MM.1S (cell line): ENCODE data around the gene CFAP90.

ENCODE experiments used
- DNase-seq: peaks from one replicate; pipeline ENCODE4 v3.0.0-alpha.2; 2015
- H2AFZ ChIP-seq: fragments of 300-600 bp; sonication (generic); 2 replicates; pipeline ENCODE4 v1.6.0; 2016; ENCODE audit warnings: antibody characterized with exemption, low read length
- H3F3A ChIP-seq: fragments of 300-600 bp; sonication (generic); 2 replicates; pipeline ENCODE4 v1.6.1; 2016; ENCODE audit warnings: mild to moderate bottlenecking, antibody characterized with exemption, low read length, moderate library complexity, mixed read lengths; ENCODE audit not compliant: insufficient read depth
- H3K27ac ChIP-seq: fragments of 300-600 bp; sonication (generic); 2 replicates; pipeline ENCODE4 v1.5.1; 2016; ENCODE audit warnings: mild to moderate bottlenecking, low read length
- H3K27me3 ChIP-seq: fragments of 300-600 bp; sonication (generic); replicated peaks from 2 replicates; pipeline ENCODE4 v1.6.0; 2016; ENCODE audit warnings: low read length; ENCODE audit not compliant: insufficient read depth
- H3K36me3 ChIP-seq: fragments of 300-600 bp; sonication (generic); replicated peaks from 2 replicates; pipeline ENCODE4 v1.6.1; 2016; ENCODE audit warnings: mild to moderate bottlenecking, low read length, mixed read lengths; ENCODE audit not compliant: insufficient read depth
- H3K4me1 ChIP-seq: fragments of 300-600 bp; sonication (generic); 2 replicates; pipeline ENCODE4 v1.6.1; 2016; ENCODE audit warnings: low read length, mixed read lengths
- H3K4me2 ChIP-seq: fragments of 300-600 bp; sonication (generic); 2 replicates; pipeline ENCODE4 v1.6.0; 2016; ENCODE audit warnings: low read depth, low read length
- H3K4me3 ChIP-seq: fragments of 300-600 bp; sonication (generic); 2 replicates; pipeline ENCODE4 v1.5.1; 2016; ENCODE audit warnings: low read length, mixed read lengths
- H3K79me2 ChIP-seq: fragments of 300-600 bp; sonication (generic); 2 replicates; pipeline ENCODE4 v1.6.1; 2016; ENCODE audit warnings: mixed run types, low read length, mixed read lengths
- H3K9ac ChIP-seq: fragments of 300-600 bp; sonication (generic); 2 replicates; pipeline ENCODE4 v1.6.1; 2016; ENCODE audit warnings: low read length, mixed read lengths
- H3K9me2 ChIP-seq: fragments of 300-600 bp; sonication (generic); replicated peaks from 2 replicates; pipeline ENCODE4 v1.6.1; 2016; ENCODE audit warnings: mild to moderate bottlenecking, low read length, mixed read lengths; ENCODE audit not compliant: insufficient read depth
- H3K9me3 ChIP-seq: fragments of 300-600 bp; sonication (generic); replicated peaks from 2 replicates; pipeline ENCODE4 v1.6.1; 2016; ENCODE audit warnings: mild to moderate bottlenecking, low read length, mixed read lengths; ENCODE audit not compliant: insufficient read depth
- H4K20me1 ChIP-seq: fragments of 300-600 bp; sonication (generic); 2 replicates; pipeline ENCODE4 v1.6.1; 2016; ENCODE audit warnings: mild to moderate bottlenecking, low read length, moderate library complexity, mixed read lengths; ENCODE audit not compliant: insufficient read depth
- EZH2 ChIP-seq: fragments of 300-600 bp; sonication (generic); optimal IDR thresholded peaks from 2 replicates; pipeline ENCODE3; 2017; ENCODE audit warnings: low read depth, mild to moderate bottlenecking, antibody characterized with exemption, low read length, mixed read lengths
- EZH2phosphoT487 ChIP-seq: fragments of 300-600 bp; sonication (generic); IDR thresholded peaks from 2 replicates; pipeline ENCODE4 v1.6.1; 2018; ENCODE audit warnings: antibody characterized with exemption, low read length
- TF ChIP-seq, protein P1 (sequence below): fragments of 300-600 bp; sonication (generic); IDR thresholded peaks from 2 replicates; pipeline ENCODE4 v1.5.1; 2016; ENCODE audit warnings: antibody characterized with exemption, low read length, mixed read lengths

CFAP90 gene

DNA sequence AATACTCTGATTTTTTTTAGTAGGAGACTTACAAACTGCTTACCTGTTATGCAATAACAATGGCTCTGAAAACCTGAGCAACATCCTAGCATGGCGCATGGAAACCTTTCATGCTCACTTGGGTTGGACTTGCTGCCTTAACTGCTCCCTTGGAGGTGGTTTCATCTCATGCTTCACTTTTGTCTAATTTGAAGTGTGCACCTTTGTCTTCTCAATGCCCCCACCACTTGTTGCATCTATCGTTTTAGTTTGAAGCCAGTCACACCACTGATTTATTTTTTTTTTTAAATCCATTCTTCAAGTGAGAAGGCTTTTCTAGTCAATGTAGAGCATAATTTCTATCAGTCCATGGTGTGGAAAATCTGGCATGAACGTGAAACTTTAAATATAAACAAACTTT is 63.2 kb downstream of the CFAP90 start:
- Histone ChIP-seq H3K4me2 (no peak overlapping the region), H3K79me2 (no peaks in the 10 kb centered on the region), H4K20me1 (no peaks in the 10 kb centered on the region), H3K4me1 (no peaks in the 10 kb centered on the region), H3K27ac (no peak overlapping the region), H3K9me3 (no peaks in the 10 kb centered on the region), H3K9ac (no peak overlapping the region), H3K4me3 (no peak overlapping the region), H3K27me3 (no peaks in the 10 kb centered on the region), H2AFZ (no peak overlapping the region), H3K36me3 (no peaks in the 10 kb centered on the region), H3F3A (no peaks in the 10 kb centered on the region), H3K9me2 (no peaks in the 10 kb centered on the region)
- DNase-seq = no peak
- no peak for TF ChIP-seq EZH2
- TF ChIP-seq, protein P1, sequence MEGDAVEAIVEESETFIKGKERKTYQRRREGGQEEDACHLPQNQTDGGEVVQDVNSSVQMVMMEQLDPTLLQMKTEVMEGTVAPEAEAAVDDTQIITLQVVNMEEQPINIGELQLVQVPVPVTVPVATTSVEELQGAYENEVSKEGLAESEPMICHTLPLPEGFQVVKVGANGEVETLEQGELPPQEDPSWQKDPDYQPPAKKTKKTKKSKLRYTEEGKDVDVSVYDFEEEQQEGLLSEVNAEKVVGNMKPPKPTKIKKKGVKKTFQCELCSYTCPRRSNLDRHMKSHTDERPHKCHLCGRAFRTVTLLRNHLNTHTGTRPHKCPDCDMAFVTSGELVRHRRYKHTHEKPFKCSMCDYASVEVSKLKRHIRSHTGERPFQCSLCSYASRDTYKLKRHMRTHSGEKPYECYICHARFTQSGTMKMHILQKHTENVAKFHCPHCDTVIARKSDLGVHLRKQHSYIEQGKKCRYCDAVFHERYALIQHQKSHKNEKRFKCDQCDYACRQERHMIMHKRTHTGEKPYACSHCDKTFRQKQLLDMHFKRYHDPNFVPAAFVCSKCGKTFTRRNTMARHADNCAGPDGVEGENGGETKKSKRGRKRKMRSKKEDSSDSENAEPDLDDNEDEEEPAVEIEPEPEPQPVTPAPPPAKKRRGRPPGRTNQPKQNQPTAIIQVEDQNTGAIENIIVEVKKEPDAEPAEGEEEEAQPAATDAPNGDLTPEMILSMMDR = no peak
- no peak for TF ChIP-seq EZH2phosphoT487

DNA sequence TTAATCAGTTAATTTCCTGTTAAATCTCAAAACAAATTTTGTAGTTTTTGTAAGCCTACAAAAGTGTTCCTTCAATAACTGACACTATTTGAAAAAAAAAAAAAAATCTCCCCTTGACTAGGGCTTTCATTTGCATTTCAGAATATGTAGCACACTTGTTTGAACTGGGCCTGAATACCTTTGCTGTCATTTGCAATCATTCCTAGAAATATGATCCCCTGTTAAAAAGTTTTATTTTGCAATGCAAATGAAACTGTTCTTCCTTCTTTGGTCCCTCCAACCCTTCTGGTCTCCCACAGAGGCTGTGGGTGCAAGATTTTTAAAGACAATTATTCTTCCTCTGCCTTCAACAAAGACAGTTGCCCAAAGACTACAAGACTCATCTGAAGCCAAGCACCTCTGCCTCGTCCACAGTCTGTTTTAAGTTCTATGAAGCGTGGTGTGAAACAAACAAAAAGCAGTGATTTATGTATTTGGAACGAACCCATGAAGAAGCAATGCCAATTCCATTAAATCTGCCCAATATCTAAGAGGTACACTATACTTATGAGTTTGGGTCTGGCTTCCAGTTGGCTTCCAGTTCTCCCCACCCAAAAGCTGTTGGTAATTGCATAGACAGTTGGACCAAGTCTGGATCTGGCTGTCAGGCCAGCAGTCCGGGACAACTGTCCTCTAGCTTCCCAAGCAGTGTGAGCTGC is 66.1 kb downstream of the CFAP90 start:
- H3K9ac ChIP-seq = no peak overlapping the region
- TF ChIP-seq, protein P1 = no peak
- TF ChIP-seq EZH2 (no peak), EZH2phosphoT487 (no peak)
- DNase-seq = no peak
- H3K79me2 ChIP-seq = no peaks in the 10 kb centered on the region
- no peaks in the 10 kb centered on the region for H3K36me3 ChIP-seq
- no peak overlapping the region for H3K27ac ChIP-seq
- H3K4me3 ChIP-seq = no peak overlapping the region
- no peaks in the 10 kb centered on the region for H4K20me1 ChIP-seq
- no peak overlapping the region for H3K4me2 ChIP-seq
- no peak overlapping the region for H2AFZ ChIP-seq
- no peaks in the 10 kb centered on the region for H3F3A ChIP-seq
- H3K9me3 ChIP-seq = no peaks in the 10 kb centered on the region
- no peaks in the 10 kb centered on the region for H3K9me2 ChIP-seq
- peaks cover 8% of the 10 kb centered on the region; the same call in 1 of the 2 replicates for H3K27me3 ChIP-seq
- H3K4me1 ChIP-seq = peaks cover 5% of the 10 kb centered on the region

DNA sequence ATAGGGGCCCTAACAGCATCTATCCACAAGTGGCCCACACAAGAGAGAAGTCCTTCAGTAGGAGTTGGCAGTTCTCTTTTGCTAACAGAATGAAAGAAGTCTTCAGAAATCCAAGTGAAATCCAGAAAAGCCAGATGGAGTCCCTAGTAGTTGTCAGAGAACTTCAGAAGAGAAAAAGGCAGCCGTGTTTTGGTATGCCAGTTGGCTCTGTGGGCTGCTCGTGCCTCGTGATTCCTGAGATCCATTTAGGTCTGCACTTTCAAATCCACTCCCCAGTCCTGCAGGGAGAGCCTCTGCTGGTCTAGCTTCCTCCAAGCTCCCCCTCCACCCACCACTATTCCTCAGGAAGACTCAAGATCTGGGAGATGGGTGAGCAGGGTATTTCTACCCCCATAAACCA is 69.0 kb downstream of the CFAP90 start:
- Histone ChIP-seq H3K27me3 (peaks cover 17% of the 10 kb centered on the region; the same call in 1 of the 2 replicates), H3K4me3 (no peak overlapping the region), H3K27ac (no peak overlapping the region), H3K4me1 (peaks cover 20% of the 10 kb centered on the region), H3K36me3 (no peaks in the 10 kb centered on the region), H3F3A (peaks cover 9% of the 10 kb centered on the region), H3K9ac (no peak overlapping the region), H3K9me3 (no peaks in the 10 kb centered on the region), H3K4me2 (no peak overlapping the region), H3K9me2 (no peaks in the 10 kb centered on the region), H2AFZ (no peak overlapping the region), H4K20me1 (no peaks in the 10 kb centered on the region), H3K79me2 (no peaks in the 10 kb centered on the region)
- TF ChIP-seq EZH2 = no peak
- TF ChIP-seq, protein P1 = no peak
- TF ChIP-seq EZH2phosphoT487 = no peak
- DNase-seq = no peak
